ENCODE results near the gene RUNX2.

The RUNX2 gene

GRCh38 chr6:45541934-45542333 lies 213.8 kb downstream of the RUNX2 start:
- DNase-seq (ENCODE audit: low read depth) = no peak
- no peak overlapping the region for H3K4me3 ChIP-seq (ENCODE audit: low read depth, low read length)
- TF ChIP-seq CTCF (IDR thresholded peaks at IDR 0.05; ENCODE audit: low read depth, low read length) (no peak), MAX (IDR thresholded peaks at IDR 0.05; ENCODE audit: low read depth, low read length) (no peak), MYC (IDR thresholded peaks at IDR 0.05; ENCODE audit: low read depth, low read length) (no peak), POLR2A (IDR thresholded peaks at IDR 0.05; ENCODE audit: extremely low read depth, insufficient read length) (no peak)

GRCh38 chr6:45543298-45544235 lies 215.4 kb downstream of the RUNX2 start:
- TF ChIP-seq POLR2A (IDR thresholded peaks at IDR 0.05; ENCODE audit: extremely low read depth, insufficient read length) (no peak), CTCF (IDR thresholded peaks at IDR 0.05; ENCODE audit: low read depth, low read length) (no peak), MYC (IDR thresholded peaks at IDR 0.05; ENCODE audit: low read depth, low read length) (no peak), MAX (IDR thresholded peaks at IDR 0.05; ENCODE audit: low read depth, low read length) (no peak)
- H3K4me3 ChIP-seq (ENCODE audit: low read depth, low read length) = no peak overlapping the region
- DNase-seq (ENCODE audit: low read depth) = peak; percentile 59

GRCh38 chr6:45545416-45545815 lies 217.3 kb downstream of the RUNX2 start:
- DNase-seq (ENCODE audit: low read depth) = no peak
- no peak overlapping the region for H3K4me3 ChIP-seq (ENCODE audit: low read depth, low read length)
- TF ChIP-seq MYC (IDR thresholded peaks at IDR 0.05; ENCODE audit: low read depth, low read length) (no peak), CTCF (IDR thresholded peaks at IDR 0.05; ENCODE audit: low read depth, low read length) (no peak), POLR2A (IDR thresholded peaks at IDR 0.05; ENCODE audit: extremely low read depth, insufficient read length) (no peak), MAX (IDR thresholded peaks at IDR 0.05; ENCODE audit: low read depth, low read length) (no peak)

GRCh38 chr6:45548657-45549515 lies 220.8 kb downstream of the RUNX2 start:
- no peak overlapping the region for H3K4me3 ChIP-seq (ENCODE audit: low read depth, low read length)
- TF ChIP-seq POLR2A (IDR thresholded peaks at IDR 0.05; ENCODE audit: extremely low read depth, insufficient read length) = no peak
- no peak for DNase-seq (ENCODE audit: low read depth)

- DNase-seq (ENCODE audit: low read depth) = no peak
- no peak overlapping the region for H3K4me3 ChIP-seq (ENCODE audit: low read depth, low read length)
- no peak for TF ChIP-seq POLR2A (IDR thresholded peaks at IDR 0.05; ENCODE audit: extremely low read depth, insufficient read length)
- TF ChIP-seq MAX (IDR thresholded peaks at IDR 0.05; ENCODE audit: low read depth, low read length) = no peak
- TF ChIP-seq MYC (IDR thresholded peaks at IDR 0.05; ENCODE audit: low read depth, low read length) = no peak
- TF ChIP-seq CTCF (IDR thresholded peaks at IDR 0.05; ENCODE audit: low read depth, low read length) = no peak
These were observed 224.4 kb downstream of the RUNX2 start for GRCh38 chr6:45552536-45552935.

Measured in NB4 (cell line).